ENCODE data around the gene TBL1X. TPM values are rescaled to one million over a fixed set of nuclear protein-coding genes. Genes with fewer than 3 reads are reported as not detected.

Gene TBL1X
- total RNA-seq, 1 experiment from 2014 or later = 14.6 TPM

GRCh38 chrX:9475984-9476383 lies 11.1 kb downstream of the TBL1X start:
- no peak for TF ChIP-seq TCF7L2 (IDR thresholded peaks at IDR 0.05; ENCODE audit: low read depth, low read length)
- TF ChIP-seq POLR2AphosphoS5 (IDR thresholded peaks at IDR 0.05; ENCODE audit: low read depth, low read length) = no peak
- TF ChIP-seq REST (IDR thresholded peaks at IDR 0.05; ENCODE audit: insufficient read depth in 1 of 2, low read depth in 2 of 2, low read length in 1 of 2) = no peak
- TF ChIP-seq SIN3A (IDR thresholded peaks at IDR 0.05; ENCODE audit: borderline replicate concordance, insufficient read depth, low read depth, low read length) = no peak
- no peak for TF ChIP-seq CTCF (IDR thresholded peaks at IDR 0.05)
- POLR2A ChIA-PET = no interaction called here
- in situ Hi-C loops (cut with HindIII; ENCODE audit: low pct_unique_long_range_greater_than_20kb, low sequenced_read_pairs) = no loop called here
- H3K27ac ChIP-seq (ENCODE audit: low read length) = no peak overlapping the region
- no peak for ATAC-seq
- H3K4me1 ChIP-seq (ENCODE audit: control insufficient read depth, insufficient read depth, low read length) = no peaks in the 10 kb centered on the region
- BruUV-seq (replicated peaks) = no TSS peak
- DNase-seq (ENCODE audit: low read depth, low spot score) = no peak
- no peaks in the 10 kb centered on the region for H3K9me3 ChIP-seq (ENCODE audit: control insufficient read depth, insufficient read depth, low read depth, low read length)
- CTCF ChIA-PET = no interaction called here
- intact Hi-C loops (cut with micrococcal nuclease; ENCODE audit: unreplicated experiment) = no loop called here
- H3K4me3 ChIP-seq (ENCODE audit: low read depth in 2 of 2, low read length in 2 of 2) = no peak overlapping the region
- no peaks in the 10 kb centered on the region for H3K36me3 ChIP-seq (ENCODE audit: control insufficient read depth, insufficient read depth, low read length)
- H3K27me3 ChIP-seq (ENCODE audit: control insufficient read depth, insufficient read depth, low read length) = no peaks in the 10 kb centered on the region

GRCh38 chrX:9476810-9477575 lies 12.1 kb downstream of the TBL1X start:
- in situ Hi-C loops (cut with HindIII; ENCODE audit: low pct_unique_long_range_greater_than_20kb, low sequenced_read_pairs) = no loop called here
- POLR2A ChIA-PET = no interaction called here
- no peaks in the 10 kb centered on the region for H3K9me3 ChIP-seq (ENCODE audit: control insufficient read depth, insufficient read depth, low read depth, low read length)
- H3K4me1 ChIP-seq (ENCODE audit: control insufficient read depth, insufficient read depth, low read length) = no peaks in the 10 kb centered on the region
- CTCF ChIA-PET = no interaction called here
- intact Hi-C loops (cut with micrococcal nuclease; ENCODE audit: unreplicated experiment) = no loop called here
- TF ChIP-seq POLR2AphosphoS5 (IDR thresholded peaks at IDR 0.05; ENCODE audit: low read depth, low read length) (no peak), TCF7L2 (IDR thresholded peaks at IDR 0.05; ENCODE audit: low read depth, low read length) (no peak), REST (IDR thresholded peaks at IDR 0.05; ENCODE audit: insufficient read depth in 1 of 2, low read depth in 2 of 2, low read length in 1 of 2) (no peak), CTCF (IDR thresholded peaks at IDR 0.05) (no peak), SIN3A (IDR thresholded peaks at IDR 0.05; ENCODE audit: borderline replicate concordance, insufficient read depth, low read depth, low read length) (no peak)
- H3K36me3 ChIP-seq (ENCODE audit: control insufficient read depth, insufficient read depth, low read length) = no peaks in the 10 kb centered on the region; the same call in 1 of the 2 replicates
- no peak overlapping the region for H3K27ac ChIP-seq (ENCODE audit: low read length)
- ATAC-seq (no peak), DNase-seq (ENCODE audit: low read depth, low spot score) (no peak)
- H3K4me3 ChIP-seq (ENCODE audit: low read depth in 2 of 2, low read length in 2 of 2) = no peak overlapping the region
- BruUV-seq (replicated peaks) = no TSS peak
- H3K27me3 ChIP-seq (ENCODE audit: control insufficient read depth, insufficient read depth, low read length) = no peaks in the 10 kb centered on the region
